Inferior parietal cortex (tissue), 1 donor: Measurements from ENCODE around the gene RABAC1.
"Not testable (repeated sequence)": the region's sequence is repeated elsewhere in the genome, so short reads cannot be mapped to it uniquely, and the experiment has no call there.

ENCODE experiments used
- DNase-seq: peaks from one replicate; pipeline ENCODE4 v3.0.0-alpha.2; 2016; ENCODE audit errors: extremely low spot score

The RABAC1 gene

DNA sequence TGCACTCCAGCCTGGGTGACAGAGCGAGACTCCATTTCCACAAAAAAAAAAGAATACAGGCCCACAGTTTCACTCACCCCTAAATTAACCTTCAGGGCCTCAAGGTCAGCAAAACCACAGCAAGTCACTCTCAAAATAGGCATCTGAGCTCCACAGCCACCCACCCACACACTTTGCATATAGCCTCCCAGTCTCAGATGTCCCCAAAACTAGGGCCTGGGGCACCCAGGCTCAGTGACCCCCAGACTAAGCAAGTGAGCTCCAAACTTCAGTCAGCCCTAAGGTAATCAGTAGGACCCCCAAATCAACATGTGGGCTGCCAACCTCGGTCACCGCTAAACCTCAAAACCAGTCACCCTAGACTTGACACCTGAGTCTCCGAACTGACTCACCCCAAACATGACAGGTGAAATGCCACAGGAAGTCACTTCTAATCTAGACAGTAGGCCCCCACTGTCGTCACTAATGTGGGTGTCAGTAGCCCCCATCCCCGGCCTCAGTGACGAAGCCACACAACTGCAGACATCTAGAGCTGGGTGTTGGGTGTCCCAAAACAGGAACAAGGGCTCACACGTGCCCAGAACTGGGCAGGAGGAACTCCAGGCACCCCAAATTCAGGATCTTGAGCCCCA lies 13.9 kb downstream of the RABAC1 start:
- DNase-seq: no peak

DNA sequence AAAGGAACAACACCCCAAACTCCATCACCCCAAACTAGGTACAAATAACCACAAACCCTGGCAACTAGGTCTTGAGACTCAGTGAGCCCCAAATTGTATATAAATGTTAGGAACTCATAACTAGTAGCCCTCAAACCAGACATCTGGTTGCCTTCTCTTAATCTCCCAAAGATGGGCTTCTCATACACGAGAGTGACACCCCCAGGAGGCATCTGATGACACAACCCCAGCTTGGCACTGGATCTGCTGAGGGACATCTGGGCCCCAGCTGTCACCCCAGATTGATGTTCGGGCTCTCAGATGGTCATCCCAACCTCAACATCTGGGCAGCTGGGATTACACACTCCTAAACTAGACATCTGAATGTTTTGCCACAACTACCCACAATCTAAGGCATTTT lies 14.8 kb downstream of the RABAC1 start:
- no peak for DNase-seq

DNA sequence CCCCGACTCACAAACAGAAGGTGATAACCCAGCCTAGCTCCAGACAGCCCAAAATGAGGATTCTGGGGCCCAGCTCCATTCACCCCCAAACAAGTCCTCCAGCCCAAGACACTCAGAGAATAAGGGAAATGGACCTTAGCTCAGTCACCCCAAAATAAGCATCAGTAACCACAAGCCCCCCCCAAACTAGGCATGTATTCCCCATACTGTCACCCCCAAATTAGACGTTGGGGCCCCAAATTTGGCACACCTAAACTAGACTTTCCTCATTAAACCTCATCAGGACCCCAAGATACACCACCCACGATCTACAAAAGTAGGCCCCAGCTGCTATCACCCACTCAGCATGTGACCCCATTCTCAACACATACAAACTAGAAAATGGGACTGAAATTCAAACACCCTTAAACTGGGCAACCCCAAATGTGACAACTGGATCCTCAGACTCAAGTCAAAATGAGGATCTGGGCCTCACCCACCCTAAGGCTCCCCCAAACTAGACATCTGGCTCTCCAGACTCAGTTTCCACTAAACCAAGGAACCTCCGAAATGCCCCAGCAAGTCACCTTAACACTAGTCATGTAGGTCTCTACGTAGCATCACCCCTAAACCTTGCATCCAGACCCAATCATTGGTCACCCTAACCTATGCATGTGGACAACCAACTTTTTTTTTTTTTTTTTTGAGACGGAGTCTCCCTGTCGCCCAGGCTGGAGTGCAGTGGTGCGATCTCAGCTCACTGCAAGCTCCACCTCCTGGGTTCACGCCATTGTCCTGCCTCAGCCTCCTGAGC lies 17.5 kb downstream of the RABAC1 start:
- DNase-seq: no peak

DNA sequence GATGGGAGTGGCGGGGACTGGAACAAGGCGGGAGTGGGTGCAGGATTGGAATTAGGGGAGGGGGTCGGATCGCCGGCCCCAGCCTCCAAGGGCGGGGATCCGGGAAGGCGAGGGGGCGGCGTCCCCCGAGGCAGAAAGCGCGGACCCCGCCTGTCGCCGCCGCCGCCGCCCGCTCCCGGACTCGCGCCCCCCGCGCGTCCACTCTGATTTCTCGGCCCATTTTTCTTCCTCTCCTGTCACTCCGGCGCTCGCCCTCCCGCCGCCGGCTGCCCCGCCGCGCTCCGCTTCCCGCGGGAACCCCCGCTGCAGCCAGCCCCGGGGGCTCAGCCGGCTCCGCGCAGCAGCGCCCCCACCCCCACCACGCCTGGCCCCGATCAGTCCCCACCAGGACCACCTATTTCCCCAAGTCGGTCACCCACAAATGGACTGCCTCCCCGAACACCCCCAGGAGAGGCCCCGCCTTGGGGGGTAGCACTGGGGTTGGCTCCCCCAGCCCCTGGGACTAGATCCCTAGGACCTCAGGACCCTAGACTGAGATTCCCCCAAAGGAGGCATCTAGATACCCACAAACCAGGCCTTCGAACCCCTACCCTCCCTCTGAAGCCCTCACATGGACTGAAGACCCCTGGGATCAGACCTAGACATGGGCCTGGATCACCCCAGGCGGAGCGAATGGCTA lies 18.3 kb downstream of the RABAC1 start:
- DNase-seq: no peak

DNA sequence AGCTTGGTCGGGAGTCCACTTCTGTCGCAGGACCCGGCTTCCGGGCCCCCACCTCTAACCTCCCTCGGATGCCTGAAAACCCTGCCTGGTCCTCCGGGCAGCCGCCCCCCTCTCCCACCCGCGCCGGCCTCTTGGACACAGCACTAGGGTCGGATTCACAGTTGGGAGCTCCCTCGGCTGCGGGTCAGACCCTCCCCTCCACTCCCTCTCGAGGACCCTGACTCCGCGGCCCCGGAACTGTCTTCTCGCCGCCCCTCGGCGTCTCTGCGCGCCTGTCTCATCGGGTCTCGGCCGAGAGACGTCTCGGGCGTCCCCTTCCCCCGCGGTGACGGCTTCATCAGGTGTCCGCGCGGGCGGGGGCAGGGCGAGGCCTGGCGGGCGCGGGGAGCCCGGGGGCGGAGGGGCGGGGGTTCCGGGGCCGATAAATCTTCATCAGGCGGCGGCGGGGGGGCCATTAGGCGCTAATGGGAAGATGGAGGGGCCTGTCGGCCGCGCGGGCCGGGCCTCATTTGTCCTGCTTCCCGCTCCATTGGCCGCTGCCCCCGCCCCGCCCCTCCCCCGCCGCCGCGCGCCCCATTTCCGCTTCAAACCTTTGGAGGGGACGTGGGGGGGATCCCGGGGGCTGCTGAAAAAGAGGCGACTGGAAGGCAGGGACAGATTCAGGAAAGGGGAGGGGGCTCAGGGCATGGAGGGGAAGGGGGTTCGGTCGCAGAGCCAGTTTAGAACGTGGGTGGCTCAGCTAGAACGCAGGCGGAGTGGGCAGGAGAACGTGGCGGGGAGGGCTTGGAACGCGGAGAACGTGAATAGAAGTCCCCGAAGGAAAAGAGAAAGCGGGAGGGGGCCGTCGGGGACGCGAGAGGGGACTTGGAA lies 19.0 kb downstream of the RABAC1 start:
- no peak for DNase-seq

DNA sequence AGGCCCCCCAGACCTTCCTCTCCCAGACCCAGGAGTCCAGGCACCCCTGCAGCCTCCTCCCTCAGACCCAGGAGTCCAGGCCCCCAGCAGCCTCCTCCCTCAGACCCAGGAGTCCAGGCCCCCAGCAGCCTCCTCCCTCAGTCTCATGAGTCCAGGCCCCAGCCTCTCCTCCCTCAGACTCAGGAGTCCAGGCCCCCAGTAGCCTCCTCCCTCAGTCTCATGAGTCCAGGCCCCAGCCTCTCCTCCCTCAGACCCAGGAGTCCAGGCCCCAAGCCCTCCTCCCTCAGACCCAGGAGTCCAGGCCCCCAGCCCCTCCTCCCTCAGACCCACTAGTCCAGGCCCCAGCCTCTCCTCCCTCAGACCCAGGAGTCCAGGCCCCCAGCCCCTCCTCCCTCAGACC lies 19.9 kb downstream of the RABAC1 start:
- not testable (repeated sequence) for DNase-seq

DNA sequence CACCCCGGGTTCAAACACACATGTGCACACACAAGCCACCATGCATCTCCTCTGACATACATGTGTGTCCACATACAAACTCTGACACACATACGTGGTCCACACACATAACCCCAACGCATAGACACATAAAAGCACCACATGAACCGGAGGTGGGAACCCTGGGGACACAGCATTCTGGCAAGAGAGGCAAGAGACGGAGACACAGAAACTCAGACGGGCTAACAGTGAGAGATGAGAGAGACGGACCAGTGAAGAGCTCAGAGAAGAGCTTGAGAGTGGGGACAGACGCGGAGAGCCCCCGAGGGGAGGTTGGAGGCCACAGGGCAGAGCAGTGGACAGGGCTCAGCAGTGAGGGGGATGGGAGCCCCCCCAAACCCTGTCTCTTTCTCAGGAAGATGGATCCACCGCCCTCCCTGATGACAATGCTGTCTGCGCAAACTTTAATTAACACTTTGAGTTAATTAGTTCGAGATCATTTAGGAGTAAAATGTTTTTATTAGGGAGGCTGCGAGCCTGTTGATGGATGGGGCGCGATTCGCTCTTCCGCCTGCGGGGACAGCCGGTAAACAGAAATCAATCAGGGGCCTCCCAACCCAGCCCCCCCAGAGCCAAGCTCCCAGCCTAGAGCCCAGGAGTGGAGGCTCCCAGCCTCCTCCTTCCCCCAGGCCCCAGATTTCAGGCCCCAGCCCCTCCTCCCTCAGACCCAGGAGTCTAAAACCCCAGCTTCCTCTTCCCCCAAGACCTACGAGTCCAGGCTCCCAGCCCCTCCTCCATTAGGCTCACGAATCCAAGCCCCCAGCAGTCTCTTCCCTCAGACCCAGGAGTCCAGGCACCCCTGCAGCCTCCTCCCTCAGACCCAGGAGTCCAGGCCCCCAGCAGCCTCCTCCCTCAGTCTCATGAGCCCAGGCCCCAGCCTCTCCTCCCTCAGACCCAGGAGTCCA lies 21.3 kb downstream of the RABAC1 start:
- DNase-seq: no peak

DNA sequence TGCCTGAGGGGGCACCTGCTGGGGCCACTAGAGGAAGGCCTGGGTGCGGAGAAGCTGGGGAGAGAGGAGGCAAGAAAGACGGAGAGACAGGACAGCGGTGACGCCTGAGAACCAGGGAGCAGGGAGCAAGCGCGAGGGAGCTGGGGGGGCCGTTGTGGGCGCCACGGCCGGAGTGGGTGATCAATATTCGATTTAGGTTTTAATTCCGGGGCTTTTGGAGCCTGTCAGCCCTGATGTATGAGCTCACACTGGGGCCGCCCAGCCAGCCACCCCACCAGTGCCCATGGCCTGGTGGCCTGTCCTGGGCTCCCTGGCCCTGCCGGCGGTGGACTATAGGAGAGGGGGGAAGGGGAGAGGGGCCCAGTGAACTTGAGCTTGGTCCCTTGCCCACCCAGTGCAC lies 22.2 kb downstream of the RABAC1 start:
- DNase-seq: no peak

DNA sequence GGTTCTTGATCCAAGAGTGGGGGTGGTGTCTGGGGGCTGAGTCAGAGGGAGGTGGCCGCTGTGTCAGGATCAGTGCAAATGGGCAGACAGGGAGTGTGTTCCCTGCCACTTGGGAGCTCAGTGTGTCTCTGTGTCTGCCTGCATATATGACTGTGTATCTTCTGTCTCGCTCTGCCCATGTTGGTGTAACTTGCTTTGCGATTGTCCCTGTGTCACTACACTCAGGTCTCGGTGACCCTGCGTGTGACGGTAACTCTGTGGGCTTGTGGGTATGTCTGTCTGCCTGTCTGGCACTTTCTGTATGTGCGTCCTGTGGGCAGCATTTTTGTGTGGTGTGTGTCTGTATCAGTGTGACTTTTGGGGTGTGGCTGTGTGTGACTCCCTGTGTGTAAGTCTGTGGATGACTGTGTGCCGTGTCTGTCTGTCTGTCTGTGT lies 22.7 kb downstream of the RABAC1 start:
- no peak for DNase-seq

DNA sequence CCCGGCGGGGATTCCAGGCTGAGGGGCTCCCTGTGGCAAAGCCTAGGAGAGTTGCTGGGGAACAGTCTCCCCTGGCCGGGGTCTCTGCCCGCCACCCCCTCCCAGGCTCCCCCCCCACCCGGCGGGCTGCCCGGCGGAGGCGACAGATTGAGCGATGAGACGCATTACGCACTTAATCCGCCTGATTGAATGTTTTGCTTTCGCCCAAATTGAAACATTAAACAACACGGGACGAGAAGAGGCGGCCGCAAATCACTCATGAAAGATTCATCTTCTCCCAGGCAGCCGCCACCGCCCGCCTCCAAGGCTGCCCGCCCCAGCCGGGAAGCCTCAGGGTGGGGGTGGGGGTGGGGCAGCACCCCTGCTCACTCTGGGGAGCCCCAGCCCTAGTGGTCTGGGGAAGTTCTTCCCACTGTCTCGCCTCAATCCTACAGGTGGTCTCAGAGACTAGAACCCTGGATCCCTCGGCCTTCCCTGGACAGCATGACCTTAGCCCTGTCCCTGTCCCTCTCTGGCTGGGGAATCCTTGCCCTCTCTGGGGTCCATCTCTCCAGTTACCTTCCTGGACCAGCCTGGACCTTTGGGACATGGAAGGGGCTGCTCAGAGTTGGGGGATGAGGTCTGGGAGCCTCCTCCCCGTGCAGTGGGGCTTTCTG lies 23.2 kb downstream of the RABAC1 start:
- DNase-seq: no peak

DNA sequence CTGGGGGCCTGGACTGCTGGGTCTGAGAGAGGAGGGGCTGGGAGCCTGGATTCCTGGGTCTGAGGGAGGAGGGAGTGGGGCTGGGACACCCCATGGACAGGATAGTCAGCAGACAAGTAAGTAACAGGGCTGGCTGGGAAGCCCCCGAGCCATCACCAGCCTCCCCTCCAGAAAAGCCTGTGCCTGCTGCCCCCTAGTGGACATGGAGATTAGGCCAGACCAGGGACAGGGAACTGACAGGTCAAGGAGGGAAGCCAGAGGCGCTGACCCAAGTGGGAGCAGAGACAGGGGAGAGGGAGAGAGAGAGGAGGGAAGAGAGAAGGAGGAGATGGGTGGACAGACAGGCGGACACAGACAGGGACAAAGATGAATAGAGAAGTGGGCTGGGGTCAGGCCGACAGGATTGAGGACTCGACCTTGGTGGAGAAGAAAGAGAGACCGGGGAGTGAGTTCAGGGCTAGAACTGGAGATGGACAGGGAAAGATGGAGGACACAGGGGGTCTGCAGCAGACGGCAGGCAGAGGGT lies 24.2 kb downstream of the RABAC1 start:
- DNase-seq: peak; percentile 59

DNA sequence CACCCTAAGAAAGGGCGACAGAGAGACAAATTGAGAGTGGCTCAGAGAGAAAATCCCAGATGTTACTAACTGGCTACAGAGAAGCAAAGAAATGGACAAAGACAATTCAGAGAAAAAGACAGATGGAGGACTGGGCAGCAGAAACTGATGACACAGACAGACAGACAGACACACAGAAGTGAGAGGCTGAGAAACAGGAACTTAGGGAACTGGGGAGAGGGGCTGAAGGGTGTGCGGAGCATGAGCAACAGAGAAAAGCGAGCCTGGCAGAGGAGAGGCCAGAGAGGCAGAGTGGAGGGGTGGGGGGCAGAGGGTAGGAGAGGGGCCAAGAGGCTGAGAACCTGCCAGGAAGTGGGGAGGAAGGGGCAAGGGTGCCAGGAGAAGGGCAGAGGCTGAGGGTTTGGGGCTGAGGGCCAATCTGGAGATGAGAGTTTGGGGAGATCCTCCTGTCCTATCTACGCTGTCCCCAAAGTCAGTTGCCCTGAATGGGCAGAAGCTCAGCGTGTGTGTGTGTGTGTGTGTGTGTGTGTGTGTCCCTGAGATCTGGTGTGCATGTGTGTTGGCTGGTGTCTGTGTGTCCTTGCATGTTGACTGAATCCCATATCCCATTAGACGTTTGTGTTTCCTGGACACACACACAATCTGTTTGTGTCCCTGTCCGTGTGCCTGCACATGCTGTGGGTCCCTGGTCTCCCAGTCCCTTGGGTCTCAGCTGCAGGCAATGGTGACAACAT lies 25.3 kb downstream of the RABAC1 start:
- DNase-seq: no peak

DNA sequence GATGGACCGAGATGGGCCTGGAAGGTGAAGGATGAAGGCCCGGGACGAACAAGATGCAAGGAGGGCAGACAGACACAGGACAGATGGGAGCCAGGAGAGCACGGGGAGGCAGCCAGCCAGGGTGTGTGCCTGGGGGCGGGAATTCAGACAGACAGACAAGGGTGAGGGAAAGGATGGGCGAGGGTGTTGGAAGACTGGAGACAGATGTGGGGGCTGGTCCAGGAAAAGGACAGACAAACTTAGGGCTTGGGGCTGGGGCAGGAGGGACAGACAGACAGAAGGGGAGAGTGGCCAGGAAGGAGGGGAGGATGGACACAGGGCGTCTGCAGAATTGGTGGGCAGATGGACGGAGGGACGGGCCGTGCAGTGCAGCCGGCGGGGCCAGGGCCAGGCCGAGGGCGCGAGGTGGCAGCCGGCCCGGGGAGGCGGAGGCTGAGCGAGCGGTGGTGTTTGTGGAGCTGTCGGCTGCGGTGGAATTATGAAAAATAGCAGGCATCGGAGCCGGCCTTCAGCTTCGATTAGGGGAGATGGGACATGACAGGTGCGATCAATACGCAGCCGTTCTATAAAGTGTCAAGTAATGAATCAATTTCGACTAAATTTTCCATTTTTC lies 26.3 kb downstream of the RABAC1 start:
- no peak for DNase-seq

DNA sequence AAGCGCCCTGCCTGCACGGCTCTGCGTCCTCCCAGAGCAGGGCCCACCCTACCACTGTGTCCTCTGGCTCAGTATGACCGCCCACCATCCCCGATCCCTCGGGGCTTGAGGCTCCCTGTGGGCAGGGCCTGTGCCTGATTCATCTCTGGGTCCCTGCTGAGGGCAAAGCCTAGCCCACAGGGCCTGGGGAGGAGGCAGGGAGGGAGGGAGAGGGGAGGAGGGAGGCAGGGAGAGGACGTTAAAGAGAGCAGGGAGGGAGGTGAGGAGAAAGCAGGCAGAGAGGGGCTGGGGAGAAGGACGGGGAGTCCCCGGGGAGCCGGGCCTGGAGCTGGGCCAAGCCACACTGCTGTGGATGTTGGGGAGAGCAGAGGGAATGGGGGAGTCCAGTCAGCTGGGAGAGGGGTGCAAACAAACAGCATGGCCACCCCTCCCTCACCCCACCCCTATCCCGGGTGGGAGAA lies 26.8 kb downstream of the RABAC1 start:
- no peak for DNase-seq

DNA sequence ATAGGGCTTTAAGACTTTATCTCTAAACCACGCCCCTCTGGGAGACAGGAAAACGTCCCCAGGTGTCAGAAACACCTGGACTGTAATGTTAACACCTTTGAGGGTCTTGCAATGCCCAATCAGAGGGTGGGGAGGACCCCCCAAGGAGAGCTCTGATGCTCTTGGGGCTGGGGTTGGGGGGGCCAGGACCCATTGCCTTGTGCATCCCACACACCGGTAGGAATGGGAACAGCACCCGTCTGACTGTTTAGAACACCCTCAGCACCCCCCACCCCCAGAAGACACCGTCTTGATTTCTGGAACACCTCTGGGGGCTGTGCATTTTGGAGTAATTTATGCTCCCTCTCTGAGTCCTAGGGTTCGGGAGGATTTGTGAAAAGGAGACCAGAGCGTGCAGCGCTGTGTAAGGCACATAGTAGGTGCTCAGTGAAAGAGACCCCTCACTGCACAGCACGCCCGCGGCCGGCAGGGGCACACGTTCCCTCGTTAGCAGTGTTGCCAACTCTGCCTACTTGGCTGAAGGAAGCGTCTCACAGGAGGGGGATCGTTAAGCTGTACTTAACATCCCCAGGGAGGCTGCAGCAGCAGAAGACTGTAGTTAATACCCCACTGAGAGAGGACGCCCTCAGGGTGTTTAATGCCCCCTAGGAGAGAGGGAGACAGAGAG lies 28.1 kb downstream of the RABAC1 start:
- no peak for DNase-seq

DNA sequence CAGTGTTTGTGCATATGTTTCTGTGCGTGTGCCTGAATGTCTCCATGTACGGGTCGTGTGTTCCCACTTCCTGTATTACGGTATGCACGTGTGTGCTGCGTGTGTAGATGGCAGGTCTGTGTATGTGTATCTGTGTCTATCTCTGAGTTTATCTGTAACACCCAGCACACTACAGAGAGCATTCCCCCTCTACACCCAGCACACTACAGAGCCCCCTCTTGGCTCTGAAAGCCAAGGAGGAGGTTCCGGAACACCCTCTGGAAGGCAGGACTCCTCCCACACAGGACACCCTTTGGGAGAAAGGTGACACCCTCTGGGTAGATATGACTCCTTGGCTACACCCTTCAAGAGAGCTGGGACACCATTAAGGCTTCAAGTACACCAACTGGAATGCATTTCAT lies 28.8 kb downstream of the RABAC1 start:
- peak; percentile 13 for DNase-seq

DNA sequence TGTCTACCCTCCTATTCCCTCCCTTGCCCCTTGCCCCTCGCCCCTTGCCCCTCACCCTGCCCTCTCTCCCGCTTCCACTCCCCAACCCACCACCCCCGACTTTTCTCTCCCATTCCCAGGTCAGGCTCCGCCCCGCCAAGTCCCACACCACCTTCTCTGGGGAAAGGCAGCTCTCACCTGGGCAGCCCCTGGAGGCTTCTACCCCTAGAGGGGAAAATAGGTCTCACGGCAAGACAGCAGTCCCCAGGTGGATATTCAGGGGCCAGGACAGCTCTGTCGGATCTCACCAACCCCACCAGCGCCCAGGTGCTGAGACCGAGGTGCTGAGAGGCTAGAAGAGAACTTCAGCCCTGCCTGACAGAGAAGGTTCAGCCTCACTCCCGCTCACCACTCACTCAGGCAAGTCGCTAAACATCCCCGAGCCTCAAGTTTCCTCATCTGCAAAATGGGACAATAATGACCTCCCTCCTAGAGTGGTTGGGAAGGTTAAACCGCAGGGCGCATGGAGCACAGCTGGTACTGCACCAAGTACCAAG lies 29.5 kb downstream of the RABAC1 start:
- no peak for DNase-seq
